Cardiac muscle cell (in vitro differentiated cells and primary cell): ENCODE results near the gene NDOR1. TPM values are rescaled to one million over a fixed set of nuclear protein-coding genes. Genes with fewer than 3 reads are reported as not detected.

Experiments
- DNase-seq, 2 donors: peaks; one replicate each; pipeline versions ENCODE4 v3.0.0 to v3.0.0-alpha.2; 2010 to 2017; ENCODE audit warnings: low read depth in 1 of 2, low spot score in 1 of 2
- H3K27ac ChIP-seq: fragments of 200-600 bp; sonication (generic); 2 replicates; pipeline ENCODE4 v1.5.1; 2016
- H3K27me3 ChIP-seq: fragments of 200-600 bp; sonication (generic); 2 replicates; pipeline ENCODE4 v1.6.0; 2016; ENCODE audit warnings: control low read depth
- H3K36me3 ChIP-seq: fragments of 200-600 bp; sonication (generic); 2 replicates; pipeline ENCODE4 v1.5.1; 2016; ENCODE audit warnings: control low read depth
- H3K4me1 ChIP-seq: fragments of 200-600 bp; sonication (generic); 2 replicates; pipeline ENCODE4 v1.8.1; 2017; ENCODE audit warnings: low read depth, mild to moderate bottlenecking, mixed run types
- H3K4me3 ChIP-seq: fragments of 200-600 bp; sonication (generic); 2 replicates; pipeline ENCODE4 v1.5.1; 2016; ENCODE audit warnings: mild to moderate bottlenecking
- H3K9me3 ChIP-seq: fragments of 200-600 bp; sonication (generic); 2 replicates; pipeline ENCODE4 v1.5.1; 2017; ENCODE audit warnings: low read depth, mild to moderate bottlenecking, control low read depth
- CTCF ChIP-seq: IDR thresholded peaks from 2 replicates; pipeline ENCODE4 v1.5.1; 2012; ENCODE audit warnings: low read depth, mild to moderate bottlenecking, low read length
- polyA plus RNA-seq: library from polyadenylated mRNA; unstranded; fragments of >200 nt; fragmentation: Nextera tagmentation; extraction: Ambion mirVana; gene quantifications from 2 replicates; pipeline ENCODE4 v1.2.1, GENCODE V29; 2016
- total RNA-seq: library from RNA; depleted of rRNA; stranded (reverse); fragments of >200 nt; gene quantifications from 2 replicates; pipeline ENCODE4 v1.2.3, GENCODE V29; 2016

Gene NDOR1
- total and polyA plus RNA-seq, 2 experiments from 2014 or later, result 17.5 to 18.1 TPM

GRCh38 chr9:137194909-137195308 is 10.6 kb upstream of the NDOR1 start:
- Histone ChIP-seq H3K27ac (no peak overlapping the region), H3K9me3 (no peaks in the 10 kb centered on the region), H3K4me3 (no peak overlapping the region), H3K27me3 (no peaks in the 10 kb centered on the region), H3K36me3 (peaks cover 4% of the 10 kb centered on the region), H3K4me1 (peaks cover 28% of the 10 kb centered on the region)
- TF ChIP-seq CTCF, result no peak
- no peak for DNase-seq

DNA sequence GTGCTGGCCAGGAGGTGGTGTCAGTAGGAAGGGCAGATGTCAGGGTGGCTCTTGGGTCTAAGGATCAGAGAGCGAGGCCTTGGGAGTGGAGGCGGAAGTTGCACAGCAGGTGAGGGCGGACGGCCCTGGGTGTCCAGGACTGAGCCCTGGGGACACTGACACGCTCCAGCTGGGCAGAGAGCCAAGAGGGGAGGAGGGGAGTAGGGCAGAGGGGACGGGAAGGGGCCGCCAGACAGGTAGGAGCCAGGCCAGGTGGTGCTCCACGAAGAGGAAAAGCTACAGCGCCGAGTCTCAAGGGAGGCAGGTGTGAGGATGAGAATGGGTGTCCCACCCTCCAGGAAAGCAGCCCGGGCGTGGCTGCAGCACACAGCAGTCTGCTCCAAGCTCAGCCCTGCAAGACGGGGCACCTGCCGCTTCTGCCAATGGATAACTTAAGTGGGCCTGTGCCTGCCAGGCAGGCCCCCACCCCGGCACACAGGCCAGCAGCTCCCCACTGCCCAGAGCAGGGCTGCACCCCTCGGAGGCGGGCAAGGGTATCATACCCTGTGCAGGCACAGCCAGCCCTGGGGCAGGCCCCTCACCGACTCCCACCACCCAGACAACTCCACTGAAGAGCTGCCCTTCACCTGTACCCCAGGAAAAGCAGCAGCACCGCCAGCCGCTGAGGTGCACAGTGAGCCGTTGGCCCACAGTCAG is 9.8 kb upstream of the NDOR1 start:
- H3K36me3 ChIP-seq, result peaks cover 4% of the 10 kb centered on the region
- no peaks in the 10 kb centered on the region for H3K9me3 ChIP-seq
- peaks cover 25% of the 10 kb centered on the region for H3K4me1 ChIP-seq
- no peaks in the 10 kb centered on the region for H3K27me3 ChIP-seq
- TF ChIP-seq CTCF, result no peak
- H3K27ac ChIP-seq, result no peak overlapping the region
- no peak overlapping the region for H3K4me3 ChIP-seq
- DNase-seq, result no peak

DNA sequence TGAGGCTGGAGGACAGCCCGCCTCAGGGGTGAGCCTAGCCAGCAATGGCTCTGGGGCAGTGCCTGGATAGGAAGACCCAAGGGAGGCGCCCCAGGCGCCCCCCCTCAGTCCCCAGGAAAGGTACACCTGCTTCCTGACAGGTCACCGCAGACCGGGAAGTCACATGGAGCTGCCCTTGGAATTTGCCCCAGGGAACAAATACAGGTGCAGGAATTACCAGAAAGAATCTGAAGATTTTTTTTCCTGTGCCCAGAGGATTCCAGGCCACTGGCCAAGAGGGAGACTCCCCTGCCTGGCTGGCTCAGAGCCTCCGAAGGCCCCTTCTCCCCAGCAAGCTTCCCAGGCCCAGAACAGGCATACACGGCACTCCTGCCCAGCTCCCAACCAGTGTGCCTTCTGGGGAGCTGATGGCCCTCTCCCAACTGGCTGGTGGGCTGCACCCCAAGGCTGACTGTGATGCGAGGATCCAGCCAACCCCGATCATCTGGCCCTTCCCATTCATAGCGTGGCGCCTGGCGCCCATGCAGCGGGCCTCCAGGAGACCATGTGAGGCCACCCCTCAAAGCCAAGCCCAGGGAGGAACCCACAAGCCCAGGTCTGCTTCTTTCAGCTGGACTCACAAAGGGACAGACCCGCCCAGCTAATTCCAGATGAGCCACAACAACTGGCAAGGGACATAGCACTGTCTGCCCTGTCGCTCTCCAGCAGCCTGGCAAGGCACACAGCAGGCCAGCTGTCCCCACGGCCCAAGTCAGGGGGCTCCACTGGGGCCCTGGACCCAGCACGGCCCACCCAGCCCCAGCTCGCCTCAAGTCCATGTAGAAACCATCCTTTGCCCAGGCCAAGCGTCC is 7.2 kb upstream of the NDOR1 start:
- no peak overlapping the region for H3K27ac ChIP-seq

GRCh38 chr9:137198902-137199283 is 6.6 kb upstream of the NDOR1 start:
- Histone ChIP-seq H3K27me3 (no peaks in the 10 kb centered on the region), H3K4me1 (peaks cover 44% of the 10 kb centered on the region), H3K9me3 (no peaks in the 10 kb centered on the region), H3K27ac (no peak overlapping the region), H3K4me3 (no peak overlapping the region), H3K36me3 (no peaks in the 10 kb centered on the region)
- no peak for DNase-seq
- TF ChIP-seq CTCF, result no peak

More for the DNA sequence above, 7.2 kb upstream of the NDOR1 start:
- DNase-seq, result no peak
- H3K36me3 ChIP-seq, result no peaks in the 10 kb centered on the region
- TF ChIP-seq CTCF, result no peak
- H3K9me3 ChIP-seq, result no peaks in the 10 kb centered on the region
- no peak overlapping the region for H3K4me3 ChIP-seq
- H3K27me3 ChIP-seq, result no peaks in the 10 kb centered on the region
- peaks cover 38% of the 10 kb centered on the region for H3K4me1 ChIP-seq

DNA sequence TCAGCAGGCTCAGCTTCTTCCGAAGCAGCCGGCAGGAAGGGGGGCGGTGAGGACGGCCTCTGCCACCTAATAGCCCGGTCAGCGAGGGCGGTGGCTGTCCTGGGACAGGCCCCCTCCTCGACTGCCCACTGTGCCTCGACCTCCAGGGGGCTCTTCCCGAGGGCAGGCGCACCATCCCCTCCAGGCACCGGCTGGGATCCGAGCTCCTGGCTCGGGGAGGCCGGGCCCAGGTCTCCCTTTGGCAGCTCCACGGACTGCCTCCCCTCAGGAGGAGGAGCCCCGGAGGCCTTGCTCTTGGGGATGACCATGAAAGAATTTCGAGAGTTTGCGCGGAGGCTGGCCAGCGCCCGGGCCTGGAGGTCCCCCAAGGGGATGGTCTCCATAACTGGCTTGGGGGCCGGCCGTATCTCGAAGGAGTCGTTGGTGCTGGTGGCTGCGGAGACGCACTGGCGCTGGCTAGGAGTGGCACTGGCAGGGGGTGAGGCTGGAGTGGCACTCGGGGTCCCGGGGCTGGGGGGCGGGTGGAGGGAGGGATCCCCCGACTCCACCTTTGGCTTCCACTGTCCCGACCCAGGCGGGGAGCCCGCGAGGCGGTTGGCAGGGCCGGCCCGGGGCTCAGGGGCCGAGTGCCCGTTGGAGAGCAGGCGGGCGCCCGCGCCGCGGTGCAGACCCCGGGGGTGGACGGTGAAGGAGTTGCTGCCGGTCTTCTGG is 5.9 kb upstream of the NDOR1 start:
- Histone ChIP-seq H3K27me3 (no peaks in the 10 kb centered on the region), H3K27ac (no peak overlapping the region), H3K4me3 (peak overlapping the region; percentile 58), H3K4me1 (peaks cover 49% of the 10 kb centered on the region), H3K36me3 (no peaks in the 10 kb centered on the region), H3K9me3 (no peaks in the 10 kb centered on the region)
- TF ChIP-seq CTCF, result no peak
- peak in 1 of 2 donors; percentile 47 for DNase-seq
